Forelimb muscle (tissue), 1 donor: ENCODE data around the gene FAM3A. TPM values are rescaled to one million over a fixed set of nuclear protein-coding genes. Genes with fewer than 3 reads are reported as not detected.

Experiments
- DNase-seq: peaks from one replicate; pipeline ENCODE4 v3.0.0-alpha.2; 2013; ENCODE audit warnings: low read depth
- polyA plus RNA-seq: library from polyadenylated mRNA; unstranded; fragments of 120-200 nt; gene quantifications from one replicate; pipeline ENCODE4 v1.2.1, GENCODE V29; 2013; ENCODE audit not compliant: insufficient read length

The FAM3A gene
- polyA plus RNA-seq, 1 donor: 25.5 TPM

- DNase-seq: no peak
Measured at GRCh38 chrX:154481195-154481594, 34.8 kb downstream of the FAM3A start.

DNA sequence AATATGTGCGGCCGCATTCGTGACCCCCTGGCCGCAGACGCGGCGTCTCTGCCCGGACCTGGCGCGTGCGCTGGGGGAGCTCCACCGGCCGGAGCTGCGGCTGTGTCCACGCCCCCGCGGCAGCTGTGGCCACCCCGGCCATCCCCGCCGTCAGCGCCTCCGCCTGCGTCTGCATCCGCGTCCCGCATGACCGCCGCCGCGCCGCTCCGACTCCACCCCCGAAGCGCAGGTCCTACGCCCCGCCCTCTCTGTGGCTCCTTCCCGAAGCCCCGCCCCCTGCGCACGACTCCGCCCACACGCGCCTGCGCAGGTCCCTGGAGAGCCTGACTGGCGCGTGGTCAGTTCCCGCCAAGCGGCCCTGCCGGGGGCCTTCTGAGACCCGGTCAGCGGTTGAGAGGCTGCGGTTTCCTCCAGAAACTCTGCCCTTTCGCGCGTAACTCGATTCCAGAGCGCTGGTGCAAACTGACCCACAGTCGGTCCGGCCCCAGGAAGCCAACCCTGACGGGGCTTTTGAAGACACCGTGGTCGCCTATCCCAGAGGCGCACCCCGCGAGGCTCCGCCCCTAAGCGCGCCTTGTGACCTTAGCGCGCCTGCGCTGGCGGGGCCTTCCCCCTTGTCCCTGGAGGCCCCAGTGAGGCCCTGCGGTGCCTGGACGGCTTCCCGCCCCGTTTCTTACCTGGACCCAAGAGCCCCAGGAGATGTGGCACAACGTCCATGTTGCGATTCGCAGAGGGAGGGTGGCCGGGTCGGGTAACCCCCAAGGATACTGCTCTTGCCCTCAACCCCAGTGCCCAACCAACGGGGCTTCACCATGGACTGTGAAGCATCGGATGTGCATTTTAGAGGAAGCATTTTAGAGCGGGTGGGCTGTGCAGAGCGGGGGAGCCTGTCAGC lies 37.1 kb downstream of the FAM3A start, which contains the start of gene LAGE3:
LAGE3 (minus strand) TSS at position 554 of the 895 bp plus-strand sequence; CDS start at position 188, 366 bp downstream.
- DNase-seq: no peak

DNA sequence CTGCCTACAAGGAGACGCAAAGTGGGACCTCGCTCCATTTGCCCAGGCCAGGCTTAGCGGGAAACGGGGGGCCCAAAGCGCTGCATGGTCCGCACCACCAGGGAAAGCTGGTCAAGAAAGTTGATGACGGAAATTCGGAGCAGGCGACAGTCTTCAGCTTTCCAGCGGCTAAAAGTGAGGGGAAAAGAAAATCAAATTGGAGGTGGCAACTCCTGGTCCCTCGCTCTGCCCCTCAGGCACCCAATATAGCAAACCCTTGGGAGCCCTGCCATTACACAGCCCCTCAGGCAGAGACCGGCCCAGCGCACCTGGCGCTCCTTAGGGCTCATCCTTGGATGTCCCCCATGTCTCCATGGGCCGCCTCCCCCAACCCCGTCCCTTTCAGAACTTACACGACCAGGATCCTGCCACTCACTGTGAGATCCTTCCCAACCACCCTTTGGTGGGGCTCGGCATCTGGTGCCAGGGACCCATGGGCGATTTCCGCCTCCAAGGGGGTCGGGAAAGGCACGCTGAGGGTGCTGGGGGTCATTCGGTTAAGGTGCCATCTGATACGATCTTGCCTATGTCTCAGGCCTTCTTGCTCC lies 38.0 kb downstream of the FAM3A start:
- no peak for DNase-seq

DNA sequence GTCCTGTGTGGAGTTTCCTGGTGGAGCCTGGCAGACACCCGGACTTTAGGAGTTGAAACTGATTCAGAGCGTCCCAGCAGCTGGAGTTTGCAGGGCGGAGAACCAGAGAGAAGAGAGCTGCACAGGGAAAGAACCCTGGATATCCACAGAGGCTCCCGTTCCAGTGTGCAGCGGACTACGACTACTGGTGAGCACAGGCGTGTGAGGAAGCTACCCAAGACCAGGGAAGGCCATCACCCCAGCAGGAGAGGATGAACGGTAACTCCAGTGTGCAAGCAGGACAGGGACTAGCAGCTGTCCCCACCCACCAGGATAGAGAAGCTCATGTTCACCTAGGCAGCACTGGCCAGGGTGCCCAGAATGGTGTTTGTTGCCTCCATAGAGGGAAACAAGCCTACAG lies 39.2 kb downstream of the FAM3A start:
- DNase-seq: no peak

GRCh38 chrX:154473683-154474082 lies 42.3 kb downstream of the FAM3A start:
- no peak for DNase-seq

DNA sequence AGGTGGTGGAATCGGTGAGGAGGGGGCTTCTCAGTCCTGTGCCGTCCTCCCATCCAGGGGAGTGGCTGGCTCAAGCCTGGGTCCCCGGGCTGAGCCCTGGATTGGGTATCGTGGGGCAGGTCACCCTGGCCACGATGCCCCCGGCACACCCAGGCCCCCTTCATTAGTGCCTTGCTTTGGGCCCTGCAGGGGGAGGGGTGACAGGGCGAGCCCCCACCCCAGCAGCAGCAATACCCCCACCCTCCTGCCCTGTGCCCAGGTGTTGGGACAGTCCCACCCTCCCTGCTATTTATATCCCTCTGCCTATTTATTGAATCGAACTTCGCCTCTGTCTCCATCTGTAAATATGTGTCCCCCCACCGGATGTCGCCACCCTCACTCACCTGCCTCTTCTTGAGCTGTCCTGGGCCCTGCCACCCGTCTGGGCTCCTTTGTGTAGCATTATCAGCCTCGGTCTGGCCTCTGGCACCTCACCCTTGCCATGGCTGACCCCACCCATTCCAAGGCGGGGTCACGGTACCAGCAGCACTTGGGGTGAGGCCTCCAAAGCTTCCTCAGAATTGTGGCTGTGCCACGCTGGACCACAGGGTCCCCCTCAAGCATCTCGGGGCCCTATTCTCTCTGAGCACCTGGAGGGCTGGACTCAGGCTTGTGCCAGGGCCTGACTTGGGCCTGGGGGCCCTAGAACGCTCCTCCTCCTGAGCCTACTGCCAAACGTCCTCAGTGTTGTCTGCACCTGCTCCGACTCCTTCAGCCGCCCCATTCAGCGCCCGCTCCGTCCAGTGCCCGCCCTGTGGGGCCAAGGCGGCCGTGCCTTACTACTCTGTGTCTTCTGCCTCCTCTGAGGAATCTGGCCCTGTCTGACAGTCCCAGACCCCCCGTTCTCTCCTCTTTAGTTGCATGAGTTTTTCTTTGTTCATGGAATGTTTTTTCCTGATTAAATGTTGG lies 43.1 kb downstream of the FAM3A start:
- no peak for DNase-seq

DNA sequence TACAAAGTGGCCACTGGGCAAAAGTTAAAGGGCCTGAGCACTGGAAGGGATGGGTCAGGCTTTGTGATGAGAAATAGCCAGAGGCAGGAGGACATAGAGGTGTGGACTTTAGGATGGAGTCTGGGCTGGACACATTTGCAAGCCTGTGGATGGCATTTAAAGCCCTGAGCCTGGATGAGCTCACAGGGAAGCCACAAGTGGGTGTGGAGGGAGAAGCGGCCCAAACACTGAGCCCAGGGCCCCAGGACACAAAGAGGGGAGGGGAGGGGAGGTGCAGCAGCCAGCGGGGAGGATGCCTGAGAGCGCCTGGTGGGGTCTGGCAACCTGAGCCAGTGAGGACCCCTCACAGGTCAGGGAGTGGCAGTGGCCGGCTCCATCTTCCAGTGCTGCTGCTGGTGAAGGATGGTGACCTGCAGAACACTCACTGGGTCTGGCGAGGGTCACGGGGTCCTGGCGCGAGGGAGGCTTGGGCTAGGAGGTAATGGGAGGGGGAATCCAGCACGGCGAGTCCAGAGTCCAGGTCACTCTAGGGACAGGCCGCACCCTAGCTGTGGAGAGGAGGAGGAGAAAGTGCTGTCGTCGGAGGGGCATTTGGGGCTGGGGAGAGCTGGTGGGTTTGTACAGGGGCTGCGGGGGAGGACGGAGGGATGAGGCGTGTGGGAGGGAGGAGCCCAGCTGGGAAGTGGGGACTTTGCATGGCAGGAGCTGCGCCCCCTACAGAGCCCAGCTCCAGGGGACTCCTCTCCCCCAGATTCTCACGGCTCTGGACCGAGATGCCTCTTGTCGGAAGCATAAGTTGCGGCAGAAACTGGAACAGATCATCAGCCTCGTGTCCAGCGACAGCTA lies 44.0 kb downstream of the FAM3A start:
- DNase-seq: no peak

DNA sequence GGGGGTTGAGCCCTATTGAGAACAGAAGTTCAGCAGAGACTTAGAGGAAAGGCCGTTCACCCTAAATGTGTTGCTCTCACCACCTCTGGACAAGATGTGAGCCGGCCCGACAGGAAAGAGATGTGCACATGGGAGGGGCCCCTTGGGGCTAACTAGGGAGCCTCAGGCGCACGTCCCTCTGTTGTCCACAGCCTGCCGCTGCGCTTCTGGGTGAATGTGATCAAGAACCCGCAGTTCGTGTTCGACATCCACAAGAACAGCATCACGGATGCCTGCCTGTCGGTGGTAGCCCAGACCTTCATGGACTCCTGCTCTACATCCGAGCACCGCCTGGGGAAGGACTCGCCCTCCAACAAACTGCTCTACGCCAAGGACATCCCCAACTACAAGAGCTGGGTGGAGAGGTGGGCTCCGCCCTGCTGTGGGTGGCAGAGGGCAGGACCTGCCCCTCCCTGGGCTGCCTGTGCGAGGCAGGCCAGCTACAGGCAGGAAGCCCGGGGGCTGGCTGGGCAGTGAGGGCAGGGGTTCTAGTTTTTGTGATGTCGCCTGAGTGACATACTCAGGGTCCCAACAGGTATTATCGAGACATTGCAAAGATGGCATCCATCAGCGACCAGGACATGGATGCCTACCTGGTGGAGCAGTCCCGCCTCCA lies 45.0 kb downstream of the FAM3A start:
- no peak for DNase-seq

DNA sequence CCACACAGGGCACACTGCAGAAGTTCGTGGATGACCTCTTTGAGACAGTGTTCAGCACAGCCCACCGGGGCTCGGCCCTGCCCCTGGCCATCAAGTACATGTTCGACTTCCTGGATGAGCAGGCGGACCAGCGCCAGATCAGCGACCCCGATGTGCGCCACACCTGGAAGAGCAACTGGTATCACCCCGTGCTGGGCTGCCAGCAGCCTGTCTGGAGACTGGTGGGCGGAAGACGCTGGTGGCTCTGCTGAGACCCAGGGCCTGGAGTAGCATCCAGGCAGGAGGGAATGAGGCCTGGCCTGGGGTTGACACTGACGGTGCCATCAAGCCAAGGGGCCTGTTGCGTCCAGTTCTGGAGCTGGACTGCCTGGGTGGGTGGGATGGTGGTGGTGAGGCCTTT lies 45.6 kb downstream of the FAM3A start:
- no peak for DNase-seq

- DNase-seq: no peak
Measured at GRCh38 chrX:154469880-154470279, 46.2 kb downstream of the FAM3A start.

DNA sequence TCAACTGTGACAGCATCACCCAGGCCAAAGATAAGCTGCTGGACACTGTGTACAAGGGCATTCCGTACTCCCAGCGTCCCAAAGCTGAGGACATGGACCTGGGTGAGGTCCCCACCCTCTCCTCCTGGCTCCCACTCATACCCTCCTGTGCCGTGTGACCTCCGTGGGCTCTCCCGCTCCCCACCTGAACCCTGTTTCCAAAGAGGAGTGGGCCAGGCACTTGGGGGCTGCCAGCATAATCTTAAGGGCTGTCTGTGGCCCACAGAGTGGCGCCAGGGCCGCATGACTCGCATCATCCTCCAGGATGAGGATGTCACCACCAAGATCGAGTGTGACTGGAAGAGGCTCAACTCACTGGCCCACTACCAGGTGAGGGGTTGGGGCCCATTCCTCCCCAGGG lies 46.9 kb downstream of the FAM3A start:
- DNase-seq: no peak

DNA sequence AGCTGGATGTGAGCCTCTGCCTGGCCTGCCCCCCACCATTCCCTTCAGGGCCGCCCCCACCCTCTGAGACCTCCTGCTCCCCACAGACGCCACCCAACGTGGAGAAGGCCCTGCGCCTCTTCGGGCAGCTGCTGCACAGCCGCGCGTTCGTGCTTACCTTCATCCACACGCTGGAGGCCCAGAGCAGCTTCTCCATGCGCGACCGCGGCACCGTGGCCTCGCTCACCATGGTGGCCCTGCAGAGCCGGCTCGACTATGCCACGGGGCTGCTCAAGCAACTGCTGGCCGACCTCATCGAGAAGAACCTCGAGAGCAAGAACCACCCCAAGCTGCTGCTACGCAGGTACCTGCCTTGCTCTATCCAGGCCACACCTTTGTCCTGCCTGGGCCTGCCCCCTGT lies 47.8 kb downstream of the FAM3A start:
- no peak for DNase-seq

GRCh38 chrX:154467556-154467955 lies 48.5 kb downstream of the FAM3A start:
- no peak for DNase-seq

GRCh38 chrX:154466907-154467306 lies 49.1 kb downstream of the FAM3A start:
- DNase-seq: no peak

- DNase-seq: no peak
Measured at GRCh38 chrX:154466036-154466435, 50.0 kb downstream of the FAM3A start.

GRCh38 chrX:154465601-154466000 lies 50.4 kb downstream of the FAM3A start:
- no peak for DNase-seq

DNA sequence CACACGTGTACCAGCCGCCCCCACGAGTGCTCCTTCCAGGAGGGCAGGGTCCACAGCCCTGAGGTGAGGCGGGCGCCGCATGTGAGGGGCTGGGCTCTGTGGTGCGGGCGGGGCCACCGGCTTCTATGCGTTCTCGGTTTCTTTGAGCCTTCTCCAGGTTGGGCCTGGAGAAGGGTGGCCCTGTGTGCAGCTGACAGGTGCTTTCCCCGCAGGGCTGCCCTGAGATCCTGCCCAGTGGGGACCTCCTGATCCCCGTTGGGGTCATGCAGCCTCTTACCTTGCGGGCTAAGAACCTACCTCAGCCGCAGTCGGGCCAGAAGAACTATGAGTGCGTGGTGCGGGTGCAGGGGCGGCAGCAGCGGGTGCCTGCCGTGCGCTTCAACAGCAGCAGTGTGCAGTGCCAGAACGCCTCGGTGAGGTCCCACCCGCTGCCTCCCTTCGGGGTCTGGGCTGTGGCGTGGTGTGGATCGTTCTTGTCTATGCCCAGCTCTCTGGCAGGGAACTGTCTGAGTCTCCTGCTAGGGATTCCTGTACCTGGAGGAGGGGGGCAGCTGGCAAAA lies 51.1 kb downstream of the FAM3A start:
- DNase-seq: no peak

DNA sequence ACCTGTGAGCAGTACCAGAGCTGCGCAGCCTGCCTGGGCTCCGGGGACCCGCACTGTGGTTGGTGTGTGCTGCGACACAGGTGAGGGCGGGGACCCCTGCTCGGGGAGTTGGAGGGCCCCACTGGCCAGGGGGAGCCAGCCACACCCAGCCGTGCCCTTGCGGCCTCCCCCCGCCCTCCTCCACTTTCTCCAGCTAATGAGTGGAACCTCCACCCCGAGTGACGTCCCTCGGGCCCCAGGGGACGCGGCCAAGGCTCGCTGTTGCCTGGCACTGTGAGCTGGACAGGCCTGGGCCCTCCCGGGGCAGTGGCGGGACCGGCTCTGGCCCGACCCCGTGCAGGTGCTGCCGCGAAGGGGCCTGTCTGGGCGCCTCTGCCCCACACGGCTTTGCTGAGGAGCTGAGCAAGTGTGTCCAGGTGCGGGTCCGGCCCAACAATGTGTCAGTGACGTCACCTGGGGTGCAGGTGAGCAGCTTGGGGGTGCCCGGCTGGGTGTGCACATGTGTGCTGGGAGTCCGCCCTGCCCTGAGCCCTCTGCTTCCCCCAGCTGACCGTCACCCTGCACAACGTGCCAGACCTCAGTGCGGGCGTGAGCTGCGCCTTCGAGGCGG lies 52.3 kb downstream of the FAM3A start:
- DNase-seq: no peak

DNA sequence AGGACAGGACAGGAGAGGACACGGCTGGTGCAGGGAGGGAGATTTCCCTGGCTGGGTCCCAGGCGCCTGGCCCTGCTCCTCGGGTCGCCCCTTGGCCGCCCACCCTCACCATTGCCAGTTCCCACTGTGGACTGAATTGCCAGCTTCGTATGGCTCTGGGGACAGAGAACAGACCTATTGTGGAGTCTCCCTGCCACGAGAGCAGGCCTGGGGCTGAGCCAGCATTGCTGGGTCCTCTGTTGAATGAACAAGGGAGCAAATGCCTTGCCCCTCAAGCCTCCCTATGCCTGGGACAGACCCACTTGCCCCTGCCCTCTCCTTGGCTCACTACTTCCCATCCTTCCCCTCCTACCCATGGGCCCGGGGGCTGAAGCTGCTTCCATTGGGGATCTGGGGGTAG lies 53.6 kb downstream of the FAM3A start:
- DNase-seq: no peak

GRCh38 chrX:154460326-154460725 lies 55.7 kb downstream of the FAM3A start:
- no peak for DNase-seq
